Stomach (tissue), 9 donors: ENCODE results near the gene SAMD1. TPM values are rescaled to one million over a fixed set of nuclear protein-coding genes. Genes with fewer than 3 reads are reported as not detected.

ENCODE experiments used
- DNase-seq, 2 donors: peaks; one replicate each; pipeline versions ENCODE4 v3.0.0 to v3.0.0-alpha.2; 2013 to 2019
- H3K27ac ChIP-seq, 5 donors: fragments of 200-600 bp in 4 of 5; sonication (generic) in 4 of 5; one replicate each; pipeline ENCODE4 v1.5.1; 2013 to 2019; ENCODE audit warnings: mild to moderate bottlenecking in 1 of 5, moderate library complexity in 1 of 5
- H3K27me3 ChIP-seq, 3 donors: fragments of 200-600 bp; sonication (generic); one replicate each; pipeline ENCODE4 v1.5.1; 2017 to 2019; ENCODE audit warnings: mixed run types in 1 of 3
- H3K36me3 ChIP-seq, 4 donors: fragments of 200-600 bp; sonication (generic); 1 replicate in 3 of 4; 2 replicates in 1 of 4; pipeline ENCODE4 v1.5.1; 2016 to 2019
- H3K4me1 ChIP-seq, 4 donors: fragments of 200-600 bp; sonication (generic); one replicate each; pipeline ENCODE4 v1.5.1; 2016 to 2019
- H3K4me3 ChIP-seq, 4 donors: fragments of 200-600 bp; sonication (generic) in 3 of 4; one replicate each; pipeline ENCODE4 v1.5.1; 2016 to 2019; ENCODE audit warnings: mild to moderate bottlenecking in 1 of 4
- H3K9me3 ChIP-seq, 4 donors: fragments of 200-600 bp; sonication (generic); one replicate each; pipeline ENCODE4 v1.5.1; 2016 to 2019
- CTCF ChIP-seq, 7 experiments: fragments of 450-650 bp in 4 of 7; fragments of 200-600 bp in 3 of 7; sonication (generic) in 3 of 7; IDR thresholded peaks; one replicate each; pipeline ENCODE4 v1.5.1; 2016 to 2019; ENCODE audit warnings: antibody characterized with exemption in 7 of 7, control low read depth in 2 of 7, mild to moderate bottlenecking in 1 of 7
- EP300 ChIP-seq: sonication (generic); formaldehyde crosslinking; IDR thresholded peaks from one replicate; pipeline ENCODE4 v1.6.1; 2017; ENCODE audit warnings: antibody characterized with exemption
- POLR2A ChIP-seq, 4 donors: fragments of 450-650 bp; IDR thresholded peaks; one replicate each; pipeline ENCODE4 v1.6.1; 2016; ENCODE audit warnings: antibody characterized with exemption in 4 of 4, control low read depth in 2 of 4, mild to moderate bottlenecking in 1 of 4, moderate library complexity in 1 of 4
- POLR2AphosphoS5 ChIP-seq, 3 donors: sonication (generic); formaldehyde crosslinking; IDR thresholded peaks; one replicate each; pipeline ENCODE4 v1.6.1; 2016; ENCODE audit warnings: antibody characterized with exemption in 3 of 3
- WGBS, 5 donors: extraction: QIAGEN DNeasy Blood & Tissue Kit in 3 of 5; methylation state at CpG; one replicate each; pipeline versions ENCODE4 v1.1.5 to v1.1.7; 2013 to 2018; 5-methylcytosine and 5-hydroxymethylcytosine counted together
- intact Hi-C: fragments of 100-400 bp; cut with DNase I; formaldehyde crosslinking; loops from one replicate; pipeline ENCODE4 v1.15.1; 2023; ENCODE audit warnings: low total_unique reads
- polyA plus RNA-seq, 3 donors: library from polyadenylated mRNA; stranded (reverse); fragments of 200-250 nt; gene quantifications; one replicate each; pipeline ENCODE4 v1.2.3, GENCODE V29; 2013
- total RNA-seq, 5 donors: library from RNA; depleted of rRNA; stranded (reverse); fragments of >200 nt; gene quantifications; one replicate each; pipeline versions ENCODE4 v1.1.0 to v1.2.3, GENCODE V29; 2014 to 2016
- donor health status: healthy with polysubstance abuse.
- donor health status: Bipolar disorder and iron deficiency.
- donor health status: healthy.

The SAMD1 gene
- total and polyA plus RNA-seq, 8 donors = 4.8 to 228 (median 23.5) TPM

DNA sequence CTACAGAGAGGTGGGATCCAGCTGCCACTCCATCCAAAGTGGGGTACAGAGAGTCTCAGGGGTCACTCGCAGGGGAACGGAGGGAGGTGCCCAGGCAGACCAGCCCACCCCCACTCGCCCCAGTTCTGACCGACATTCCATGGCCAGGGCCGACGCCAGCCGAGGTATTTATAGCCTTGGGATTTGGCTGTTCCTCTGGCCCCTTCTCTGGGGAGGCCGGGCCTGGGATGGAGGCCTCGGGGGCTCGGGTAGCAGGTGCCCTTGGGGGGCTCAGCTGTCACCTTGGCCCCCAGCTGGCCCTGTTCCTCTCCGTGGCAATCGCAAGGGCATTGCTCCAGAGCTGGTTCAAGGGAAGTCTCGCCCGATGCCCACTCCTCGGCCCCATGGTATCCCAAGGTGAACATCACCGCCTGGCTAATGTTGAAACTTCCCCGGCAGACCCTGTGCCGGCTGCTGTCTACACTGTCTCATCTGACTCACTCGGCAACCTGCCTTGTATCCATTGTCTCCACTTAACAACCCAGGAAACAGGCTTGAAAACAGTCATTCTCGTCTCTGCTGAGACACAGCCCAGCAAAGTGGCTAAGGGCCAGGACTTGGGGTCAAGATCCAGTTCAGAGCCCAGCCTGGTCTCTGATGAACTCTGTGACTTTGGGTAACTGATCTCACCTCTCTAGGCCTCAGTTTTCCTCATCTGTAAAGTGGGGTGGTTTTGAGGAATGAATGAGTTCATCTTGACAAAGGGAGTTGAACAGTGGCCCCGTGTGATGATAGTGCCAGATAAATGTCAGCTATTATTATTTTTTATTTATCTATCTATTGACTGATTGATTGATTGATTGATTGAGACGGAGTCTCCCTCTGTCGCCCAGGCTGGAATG lies 17.3 kb upstream of the SAMD1 start:
- Histone ChIP-seq H3K36me3 (peaks cover 23 to 60% (median 53%) of the 10 kb centered on the region in 4 donors), H3K4me3 (no peak overlapping the region), H3K27ac (peak overlapping the region in 4 of 5 donors; percentile 27 to 79 (median 51)), H3K4me1 (peaks cover 7 to 41% (median 21%) of the 10 kb centered on the region in 4 donors), H3K27me3 (no peaks in the 10 kb centered on the region), H3K9me3 (no peaks in the 10 kb centered on the region)
- 73 to 90% (median 86%) methylated on average over 22 to 23 of the region's 23 CpGs for WGBS, 5 donors
- DNase-seq = no peak
- TF ChIP-seq POLR2AphosphoS5 (IDR thresholded peaks at IDR 0.05) (peak in 1 of 3 donors; percentile 5), EP300 (no peak)
- intact Hi-C loops = no loop called here

DNA sequence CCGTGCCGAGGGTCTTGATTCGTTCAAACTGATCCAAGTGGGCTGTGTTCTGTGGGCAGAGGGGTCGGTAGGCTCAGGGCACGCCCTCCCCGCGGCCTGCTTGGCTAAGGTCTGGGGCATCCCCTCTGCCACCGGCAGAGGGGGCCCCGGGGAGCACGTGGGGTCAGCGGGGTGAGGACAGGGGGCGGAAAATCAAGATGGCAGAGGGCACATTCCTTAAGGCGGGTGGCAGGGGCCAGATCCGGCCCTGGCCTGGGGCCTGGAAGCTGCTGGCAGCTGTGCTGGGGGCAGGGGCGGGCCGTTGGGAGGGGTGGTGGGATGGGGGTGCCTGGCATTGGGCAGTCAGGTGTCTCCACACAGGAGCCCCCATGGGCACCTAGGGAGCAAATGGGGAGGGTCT lies 16.3 kb upstream of the SAMD1 start:
- 86 to 96% (median 90%) methylated on average over 4 to 16 of the region's 16 CpGs for WGBS, 5 donors
- intact Hi-C loops = no loop called here
- TF ChIP-seq EP300 (no peak), CTCF (IDR thresholded peaks at IDR 0.05) (no peak), POLR2A (IDR thresholded peaks at IDR 0.05) (no peak), POLR2AphosphoS5 (IDR thresholded peaks at IDR 0.05) (no peak)
- Histone ChIP-seq H3K27me3 (no peaks in the 10 kb centered on the region), H3K27ac (peak overlapping the region in 2 of 5 donors; percentile 60 to 79), H3K36me3 (peaks cover 32 to 70% (median 61%) of the 10 kb centered on the region in 4 donors), H3K4me3 (no peak overlapping the region), H3K9me3 (no peaks in the 10 kb centered on the region), H3K4me1 (peaks cover 0 to 31% (median 11%) of the 10 kb centered on the region in 4 donors)
- no peak for DNase-seq

- no peak overlapping the region for H3K27ac ChIP-seq
- peaks cover 38 to 81% (median 72%) of the 10 kb centered on the region in 4 donors for H3K36me3 ChIP-seq
- DNase-seq = no peak
Measured at GRCh38 chr19:14105680-14106079, 15.1 kb upstream of the SAMD1 start.

GRCh38 chr19:14103310-14103709 lies 12.8 kb upstream of the SAMD1 start:
- Histone ChIP-seq H3K9me3 (no peaks in the 10 kb centered on the region), H3K27me3 (no peaks in the 10 kb centered on the region), H3K27ac (no peak overlapping the region), H3K4me3 (no peak overlapping the region), H3K4me1 (peaks cover 0 to 14% (median 4%) of the 10 kb centered on the region in 4 donors), H3K36me3 (peaks cover 43 to 96% (median 95%) of the 10 kb centered on the region in 4 donors)
- 94 to 100% (median 100%) methylated on average over 1 of the region's 1 CpG for WGBS, 5 donors
- intact Hi-C loops = no loop called here
- TF ChIP-seq POLR2A (IDR thresholded peaks at IDR 0.05) = no peak
- no peak for TF ChIP-seq POLR2AphosphoS5 (IDR thresholded peaks at IDR 0.05)
- no peak for TF ChIP-seq EP300
- no peak for TF ChIP-seq CTCF (IDR thresholded peaks at IDR 0.05)
- no peak for DNase-seq

More at GRCh38 chr19:14105680-14106079, 15.1 kb upstream of the SAMD1 start:
- 84 to 89% (median 88%) methylated on average over 8 of the region's 8 CpGs for WGBS, 5 donors
- H3K9me3 ChIP-seq = no peaks in the 10 kb centered on the region
- TF ChIP-seq POLR2A (IDR thresholded peaks at IDR 0.05) (no peak), POLR2AphosphoS5 (IDR thresholded peaks at IDR 0.05) (no peak), CTCF (IDR thresholded peaks at IDR 0.05) (no peak), EP300 (no peak)
- H3K27me3 ChIP-seq = no peaks in the 10 kb centered on the region
- peaks cover 0 to 21% (median 6%) of the 10 kb centered on the region in 4 donors for H3K4me1 ChIP-seq
- intact Hi-C loops = no loop called here
- H3K4me3 ChIP-seq = no peak overlapping the region
